ENCODE data around the gene GPR27. TPM values are rescaled to one million over a fixed set of nuclear protein-coding genes. Genes with fewer than 3 reads are reported as not detected.

GPR27 gene
- total and polyA plus RNA-seq, 2 experiments from 2014 or later = 7.8 to 11.8 TPM

DNA sequence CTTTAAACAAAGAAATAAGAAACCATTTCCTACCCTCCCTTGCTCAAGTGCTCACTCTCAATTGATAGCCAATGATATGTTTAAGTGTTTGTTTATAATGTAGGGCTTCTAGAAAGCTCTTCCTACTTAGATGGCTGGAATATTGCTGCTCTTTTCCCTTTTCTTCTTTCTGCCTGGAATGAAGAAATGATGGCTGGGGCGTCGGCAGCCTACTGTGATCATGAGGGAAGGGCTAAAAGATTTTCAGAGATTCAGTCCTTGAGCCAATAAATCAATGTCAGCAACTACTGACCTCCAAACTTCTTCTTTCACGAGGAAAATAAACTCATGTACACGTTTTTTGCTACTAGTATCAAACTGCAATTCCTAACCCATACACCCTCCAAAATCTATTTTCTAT lies 2.1 kb upstream of the GPR27 start (continued):
- TF ChIP-seq, protein P1, sequence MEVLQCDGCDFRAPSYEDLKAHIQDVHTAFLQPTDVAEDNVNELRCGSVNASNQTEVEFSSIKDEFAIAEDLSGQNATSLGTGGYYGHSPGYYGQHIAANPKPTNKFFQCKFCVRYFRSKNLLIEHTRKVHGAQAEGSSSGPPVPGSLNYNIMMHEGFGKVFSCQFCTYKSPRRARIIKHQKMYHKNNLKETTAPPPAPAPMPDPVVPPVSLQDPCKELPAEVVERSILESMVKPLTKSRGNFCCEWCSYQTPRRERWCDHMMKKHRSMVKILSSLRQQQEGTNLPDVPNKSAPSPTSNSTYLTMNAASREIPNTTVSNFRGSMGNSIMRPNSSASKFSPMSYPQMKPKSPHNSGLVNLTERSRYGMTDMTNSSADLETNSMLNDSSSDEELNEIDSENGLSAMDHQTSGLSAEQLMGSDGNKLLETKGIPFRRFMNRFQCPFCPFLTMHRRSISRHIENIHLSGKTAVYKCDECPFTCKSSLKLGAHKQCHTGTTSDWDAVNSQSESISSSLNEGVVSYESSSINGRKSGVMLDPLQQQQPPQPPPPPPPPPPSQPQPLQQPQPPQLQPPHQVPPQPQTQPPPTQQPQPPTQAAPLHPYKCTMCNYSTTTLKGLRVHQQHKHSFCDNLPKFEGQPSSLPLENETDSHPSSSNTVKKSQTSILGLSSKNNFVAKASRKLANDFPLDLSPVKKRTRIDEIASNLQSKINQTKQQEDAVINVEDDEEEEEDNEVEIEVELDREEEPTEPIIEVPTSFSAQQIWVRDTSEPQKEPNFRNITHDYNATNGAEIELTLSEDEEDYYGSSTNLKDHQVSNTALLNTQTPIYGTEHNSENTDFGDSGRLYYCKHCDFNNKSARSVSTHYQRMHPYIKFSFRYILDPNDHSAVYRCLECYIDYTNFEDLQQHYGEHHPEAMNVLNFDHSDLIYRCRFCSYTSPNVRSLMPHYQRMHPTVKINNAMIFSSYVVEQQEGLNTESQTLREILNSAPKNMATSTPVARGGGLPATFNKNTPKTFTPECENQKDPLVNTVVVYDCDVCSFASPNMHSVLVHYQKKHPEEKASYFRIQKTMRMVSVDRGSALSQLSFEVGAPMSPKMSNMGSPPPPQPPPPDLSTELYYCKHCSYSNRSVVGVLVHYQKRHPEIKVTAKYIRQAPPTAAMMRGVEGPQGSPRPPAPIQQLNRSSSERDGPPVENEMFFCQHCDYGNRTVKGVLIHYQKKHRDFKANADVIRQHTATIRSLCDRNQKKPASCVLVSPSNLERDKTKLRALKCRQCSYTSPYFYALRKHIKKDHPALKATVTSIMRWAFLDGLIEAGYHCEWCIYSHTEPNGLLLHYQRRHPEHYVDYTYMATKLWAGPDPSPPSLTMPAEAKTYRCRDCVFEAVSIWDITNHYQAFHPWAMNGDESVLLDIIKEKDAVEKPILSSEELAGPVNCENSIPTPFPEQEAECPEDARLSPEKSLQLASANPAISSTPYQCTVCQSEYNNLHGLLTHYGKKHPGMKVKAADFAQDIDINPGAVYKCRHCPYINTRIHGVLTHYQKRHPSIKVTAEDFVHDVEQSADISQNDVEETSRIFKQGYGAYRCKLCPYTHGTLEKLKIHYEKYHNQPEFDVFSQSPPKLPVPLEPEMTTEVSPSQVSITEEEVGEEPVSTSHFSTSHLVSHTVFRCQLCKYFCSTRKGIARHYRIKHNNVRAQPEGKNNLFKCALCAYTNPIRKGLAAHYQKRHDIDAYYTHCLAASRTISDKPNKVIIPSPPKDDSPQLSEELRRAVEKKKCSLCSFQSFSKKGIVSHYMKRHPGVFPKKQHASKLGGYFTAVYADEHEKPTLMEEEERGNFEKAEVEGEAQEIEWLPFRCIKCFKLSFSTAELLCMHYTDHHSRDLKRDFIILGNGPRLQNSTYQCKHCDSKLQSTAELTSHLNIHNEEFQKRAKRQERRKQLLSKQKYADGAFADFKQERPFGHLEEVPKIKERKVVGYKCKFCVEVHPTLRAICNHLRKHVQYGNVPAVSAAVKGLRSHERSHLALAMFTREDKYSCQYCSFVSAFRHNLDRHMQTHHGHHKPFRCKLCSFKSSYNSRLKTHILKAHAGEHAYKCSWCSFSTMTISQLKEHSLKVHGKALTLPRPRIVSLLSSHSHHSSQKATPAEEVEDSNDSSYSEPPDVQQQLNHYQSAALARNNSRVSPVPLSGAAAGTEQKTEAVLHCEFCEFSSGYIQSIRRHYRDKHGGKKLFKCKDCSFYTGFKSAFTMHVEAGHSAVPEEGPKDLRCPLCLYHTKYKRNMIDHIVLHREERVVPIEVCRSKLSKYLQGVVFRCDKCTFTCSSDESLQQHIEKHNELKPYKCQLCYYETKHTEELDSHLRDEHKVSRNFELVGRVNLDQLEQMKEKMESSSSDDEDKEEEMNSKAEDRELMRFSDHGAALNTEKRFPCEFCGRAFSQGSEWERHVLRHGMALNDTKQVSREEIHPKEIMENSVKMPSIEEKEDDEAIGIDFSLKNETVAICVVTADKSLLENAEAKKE (CRISPR knock-in tag; IDR thresholded peaks at IDR 0.05) = no peak

DNA sequence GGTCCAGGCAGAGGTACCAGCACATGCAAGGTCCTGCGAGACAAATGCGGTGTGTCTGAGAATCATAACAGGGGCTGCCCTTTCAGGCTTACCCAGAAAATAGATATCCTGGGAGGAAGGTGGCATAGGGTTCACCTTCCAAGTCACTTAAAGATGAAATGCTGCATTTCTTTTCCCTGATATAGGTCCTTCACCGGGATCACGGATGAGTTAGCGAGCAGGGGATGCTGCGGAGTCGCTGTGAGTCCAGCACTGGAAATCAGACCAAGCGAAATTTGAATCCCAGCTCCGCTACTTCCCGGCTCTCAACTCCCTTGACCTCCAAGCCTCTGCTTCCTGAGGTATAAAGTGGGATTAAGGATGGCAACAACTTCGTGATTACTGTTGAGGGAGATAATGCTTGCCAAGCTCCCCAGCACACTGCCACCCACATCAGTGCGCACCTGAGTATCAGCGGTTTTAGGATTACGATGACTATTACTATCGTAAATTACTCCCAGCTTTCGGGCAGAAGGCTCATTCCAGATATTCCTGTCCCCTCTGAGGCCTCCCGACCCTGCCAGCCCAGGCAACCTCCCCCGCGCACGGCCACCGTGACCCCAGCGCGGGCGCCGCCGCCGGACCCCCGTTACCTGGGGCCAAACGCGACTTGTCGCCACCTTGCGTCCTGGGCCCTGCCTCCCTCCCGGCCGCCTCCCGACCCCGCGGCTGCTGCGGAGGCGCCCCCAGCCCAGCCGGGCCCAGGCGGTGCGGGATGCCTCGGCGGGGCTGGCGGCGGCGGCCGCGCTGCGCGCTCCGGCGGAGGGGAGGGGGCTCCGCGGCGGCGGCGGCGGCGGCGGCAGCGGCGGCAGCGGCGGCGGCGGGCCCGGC lies 589 bp upstream of the GPR27 start:
- no peaks in the 10 kb centered on the region; the same call in 1 of the 2 replicates for H3K36me3 ChIP-seq (ENCODE audit: insufficient read depth)
- Mint-ChIP-seq H3K27ac (no peak overlapping the region), H3K4me1 (peaks cover 19% of the 10 kb centered on the region), H3K27me3 (ENCODE audit: insufficient read depth, low read depth, poor library complexity) (peaks cover 41% of the 10 kb centered on the region), H3K4me3 (peak overlapping the region; percentile 76), H3K36me3 (ENCODE audit: low read depth) (peaks cover 10% of the 10 kb centered on the region; the same call in 2 of the 3 replicates), H3K9me3 (no peaks in the 10 kb centered on the region; the same call in 2 of the 3 replicates)
- peak; percentile 68 for ATAC-seq
- H2AFZ ChIP-seq = peak overlapping the region; percentile 80
- TF ChIP-seq STAT1 (IDR thresholded peaks at IDR 0.05; ENCODE audit: unreplicated experiment) (no peak), EZH2 (IDR thresholded peaks at IDR 0.05; ENCODE audit: low read depth, unreplicated experiment) (peak; percentile 80)
- TF ChIP-seq, protein P2, sequence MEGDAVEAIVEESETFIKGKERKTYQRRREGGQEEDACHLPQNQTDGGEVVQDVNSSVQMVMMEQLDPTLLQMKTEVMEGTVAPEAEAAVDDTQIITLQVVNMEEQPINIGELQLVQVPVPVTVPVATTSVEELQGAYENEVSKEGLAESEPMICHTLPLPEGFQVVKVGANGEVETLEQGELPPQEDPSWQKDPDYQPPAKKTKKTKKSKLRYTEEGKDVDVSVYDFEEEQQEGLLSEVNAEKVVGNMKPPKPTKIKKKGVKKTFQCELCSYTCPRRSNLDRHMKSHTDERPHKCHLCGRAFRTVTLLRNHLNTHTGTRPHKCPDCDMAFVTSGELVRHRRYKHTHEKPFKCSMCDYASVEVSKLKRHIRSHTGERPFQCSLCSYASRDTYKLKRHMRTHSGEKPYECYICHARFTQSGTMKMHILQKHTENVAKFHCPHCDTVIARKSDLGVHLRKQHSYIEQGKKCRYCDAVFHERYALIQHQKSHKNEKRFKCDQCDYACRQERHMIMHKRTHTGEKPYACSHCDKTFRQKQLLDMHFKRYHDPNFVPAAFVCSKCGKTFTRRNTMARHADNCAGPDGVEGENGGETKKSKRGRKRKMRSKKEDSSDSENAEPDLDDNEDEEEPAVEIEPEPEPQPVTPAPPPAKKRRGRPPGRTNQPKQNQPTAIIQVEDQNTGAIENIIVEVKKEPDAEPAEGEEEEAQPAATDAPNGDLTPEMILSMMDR (conservative IDR thresholded peaks at IDR 0.05; ENCODE audit: low read depth in 2 of 2) = 0 out of 4 replicates have a peak, but pooled peaks of 1 of the 2 experiments have one; percentile 18
- H3F3A ChIP-seq (replicated peaks; ENCODE audit: low read depth) = peaks cover 10% of the 10 kb centered on the region; the same call in 1 of the 2 replicates
- peak; percentile 50 for DNase-seq (ENCODE audit: low spot score)
- H3K27ac ChIP-seq (ENCODE audit: low read depth) = no peak overlapping the region
- H3K4me3 ChIP-seq = peak overlapping the region; percentile 73
- peaks cover 55% of the 10 kb centered on the region for H3K27me3 ChIP-seq (ENCODE audit: insufficient read depth)
- H3K4me1 ChIP-seq (ENCODE audit: insufficient read depth) = peaks cover 17% of the 10 kb centered on the region
- no peaks in the 10 kb centered on the region for H4K20me1 ChIP-seq (replicated peaks; ENCODE audit: insufficient read depth)
- peaks cover 5% of the 10 kb centered on the region; the same call in 1 of the 2 replicates for H3K79me2 ChIP-seq (replicated peaks; ENCODE audit: insufficient read depth)
- no peaks in the 10 kb centered on the region for H3K9me2 ChIP-seq (ENCODE audit: insufficient read depth)
- peak overlapping the region; percentile 85 for H3K4me2 ChIP-seq
